GM18951 (cell line): ENCODE measurements around the gene ZC3H12C.

Source experiments
- POLR2A ChIP-seq: IDR thresholded peaks from 4 replicates; pipeline ENCODE4 v1.6.1; 2011; ENCODE audit warnings: mild to moderate bottlenecking; ENCODE audit not compliant: insufficient read length, insufficient read depth; ENCODE audit errors: extremely low read depth
- in situ Hi-C: fragments of 300-500 bp; cut with MboI; formaldehyde crosslinking; loops from one replicate; pipeline ENCODE4 v1.12.0; 2022; ENCODE audit warnings: low sequenced_read_pairs, mixed read lengths, inconsistent platforms; ENCODE audit not compliant: unreplicated experiment

The ZC3H12C gene

DNA sequence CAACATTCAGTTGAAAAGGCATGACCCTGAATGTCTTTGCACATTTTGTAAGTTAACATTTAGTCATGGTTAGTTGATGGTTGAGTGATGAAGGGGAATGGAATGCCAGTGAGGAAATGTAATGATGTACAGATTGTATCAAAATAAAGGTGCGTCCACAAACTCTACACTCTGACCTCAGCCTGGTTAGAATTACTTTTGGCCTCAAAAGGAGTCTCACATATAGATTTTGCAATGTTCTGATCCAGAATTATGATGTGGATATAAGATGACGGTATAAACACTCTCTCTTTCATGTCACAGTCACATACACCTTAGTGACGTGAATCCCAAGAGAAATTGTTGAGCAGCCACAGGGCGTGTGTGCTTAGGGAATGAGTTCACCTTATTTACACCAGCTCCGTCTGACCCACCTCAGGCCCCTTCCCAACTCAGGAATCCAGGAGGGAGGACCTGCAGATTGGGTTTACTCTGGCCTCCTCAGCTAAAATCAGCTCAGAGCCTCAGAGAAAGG, 103.1 kb downstream of the ZC3H12C start:
- in situ Hi-C loops = no loop called here
- no peak for TF ChIP-seq POLR2A

DNA sequence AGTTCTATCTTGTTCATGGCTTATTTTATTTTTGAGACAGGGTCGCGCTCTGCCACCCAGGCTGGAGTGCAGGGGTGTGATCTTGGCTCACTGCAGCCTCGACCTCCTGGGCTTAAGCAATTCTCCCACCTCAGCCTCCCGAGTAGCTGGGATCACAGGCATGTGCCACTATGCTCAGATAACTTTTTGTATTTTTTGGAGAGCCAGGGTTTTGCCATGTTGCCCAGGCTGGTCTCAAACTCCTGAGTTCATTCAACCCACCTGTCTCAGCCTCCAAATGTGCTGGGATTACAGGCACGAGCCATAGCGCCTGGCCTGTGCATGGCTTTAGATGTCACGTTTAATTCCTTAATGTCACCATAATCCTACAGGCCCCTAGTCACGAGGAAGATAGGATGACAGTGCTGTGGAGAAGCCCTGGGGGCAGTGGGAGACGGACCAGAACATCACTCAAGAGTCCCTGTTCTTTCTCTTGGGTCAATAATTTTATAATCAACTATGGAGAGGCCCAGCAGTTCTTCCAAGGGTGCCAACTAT, 103.8 kb downstream of the ZC3H12C start:
- in situ Hi-C loops = no loop called here
- no peak for TF ChIP-seq POLR2A

DNA sequence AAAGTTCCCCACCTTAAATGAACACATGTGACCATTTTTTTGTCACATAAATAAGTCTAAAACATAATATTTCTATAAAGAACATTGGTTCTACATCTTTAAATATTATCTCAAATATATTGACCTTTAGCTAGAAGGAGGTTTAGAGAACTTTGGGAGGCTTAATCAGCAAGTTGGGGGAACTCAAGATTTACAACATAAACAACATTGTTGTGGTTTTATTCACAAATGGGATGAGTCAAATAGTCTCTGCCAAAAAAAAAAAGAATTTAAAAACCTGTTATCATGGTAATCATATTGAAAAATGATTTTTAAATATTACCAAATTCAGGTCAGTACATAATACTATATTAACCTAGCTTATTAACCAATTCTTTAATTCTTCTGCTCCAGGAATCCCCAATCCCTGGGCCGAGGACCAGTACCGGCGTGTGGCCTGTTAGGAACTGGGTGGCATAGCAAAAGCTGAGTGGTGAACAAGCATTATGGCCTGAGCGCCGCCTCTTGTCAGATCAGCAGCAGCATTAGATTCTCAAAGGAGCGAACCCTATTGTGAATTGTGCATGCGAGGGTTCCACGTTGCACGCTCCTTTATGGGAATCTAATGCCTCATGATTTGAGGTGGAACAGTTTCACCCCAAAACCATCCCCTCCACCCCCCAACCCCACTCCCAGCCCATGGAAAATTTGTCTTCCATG, 105.0 kb downstream of the ZC3H12C start:
- in situ Hi-C loops = no loop called here
- TF ChIP-seq POLR2A = no peak

DNA sequence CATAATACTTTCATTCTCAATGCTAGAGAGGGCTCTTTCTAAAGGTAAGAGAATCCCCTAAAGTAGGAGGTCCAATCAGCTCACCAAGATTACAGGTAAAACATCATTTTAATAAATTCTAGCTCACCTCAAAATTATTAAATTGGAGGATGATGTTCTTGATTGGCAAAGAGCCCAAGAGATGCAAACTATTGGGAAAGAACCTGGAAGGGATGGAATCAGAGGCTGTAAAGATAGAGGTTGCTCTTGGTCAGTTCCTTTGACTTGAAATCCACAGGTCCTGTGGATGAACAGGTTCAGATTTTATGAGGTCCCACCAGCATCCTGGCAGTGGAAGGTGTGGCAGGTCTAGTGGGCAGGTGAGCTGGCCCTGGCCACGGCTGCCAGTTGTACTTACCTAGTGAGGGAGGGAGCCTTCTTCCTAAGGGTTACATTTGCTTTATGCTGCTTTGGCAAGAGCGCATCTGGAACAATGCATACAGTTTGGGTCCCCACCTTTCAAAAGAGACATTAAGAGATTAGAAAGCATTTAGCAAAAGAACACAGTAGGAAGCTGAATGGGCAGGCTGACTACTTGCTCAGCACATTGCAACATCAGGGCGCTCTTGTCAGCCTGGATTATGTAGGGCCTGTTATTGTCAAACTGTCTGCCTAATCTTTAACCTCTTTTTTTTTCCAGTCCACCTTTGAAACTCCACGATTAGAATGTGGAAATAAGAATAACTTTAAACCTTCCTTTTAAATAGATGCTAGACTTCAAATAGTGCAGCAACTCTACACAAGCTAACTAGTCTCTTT, 106.2 kb downstream of the ZC3H12C start:
- no peak for TF ChIP-seq POLR2A
- in situ Hi-C loops = no loop called here

DNA sequence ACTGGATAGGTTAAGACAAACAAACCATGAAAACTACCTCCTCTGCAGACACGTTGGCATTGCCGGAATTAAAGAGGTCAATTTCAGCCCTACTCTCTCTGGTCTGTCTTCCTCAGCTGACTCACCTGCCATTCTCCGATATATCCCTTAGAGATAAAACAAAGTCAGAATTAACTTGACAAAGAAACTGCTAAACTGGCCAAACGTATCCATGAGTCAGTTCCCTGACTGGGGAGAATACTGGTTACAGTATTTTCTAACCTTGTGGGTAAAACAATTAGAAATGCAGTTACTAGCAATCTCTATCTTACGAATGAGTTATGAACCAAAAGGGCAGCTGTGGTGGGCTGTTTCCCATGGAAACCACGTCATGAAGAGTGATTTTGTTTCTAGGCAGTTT, 107.0 kb downstream of the ZC3H12C start:
- in situ Hi-C loops = loop anchor here (5.0 to 10.0 kb wide), 2 partner anchors 167 to 235 kb away; no protein-coding TSS in a partner anchor
- TF ChIP-seq POLR2A = no peak

DNA sequence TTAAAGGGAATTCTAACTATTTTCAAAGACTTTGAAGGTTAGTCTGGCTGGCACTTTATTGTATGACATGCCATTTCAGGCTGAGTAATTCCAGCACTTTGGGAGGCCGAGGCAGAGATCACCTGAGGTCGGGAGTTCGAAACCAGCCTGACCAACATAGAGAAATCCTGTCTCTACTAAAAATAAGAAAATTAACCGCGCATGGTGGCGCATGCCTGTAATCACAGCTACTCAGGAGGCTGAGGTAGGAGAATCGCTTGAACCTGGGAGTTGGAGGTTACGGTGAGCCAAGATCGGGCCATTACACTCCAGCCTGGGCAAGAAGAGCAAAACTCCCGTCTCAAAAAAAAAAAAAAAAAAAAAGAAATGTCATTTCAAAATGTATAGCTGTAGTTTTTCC, 107.6 kb downstream of the ZC3H12C start:
- in situ Hi-C loops = loop anchor here (5.0 to 10.0 kb wide), 2 partner anchors 166 to 234 kb away; no protein-coding TSS in a partner anchor

DNA sequence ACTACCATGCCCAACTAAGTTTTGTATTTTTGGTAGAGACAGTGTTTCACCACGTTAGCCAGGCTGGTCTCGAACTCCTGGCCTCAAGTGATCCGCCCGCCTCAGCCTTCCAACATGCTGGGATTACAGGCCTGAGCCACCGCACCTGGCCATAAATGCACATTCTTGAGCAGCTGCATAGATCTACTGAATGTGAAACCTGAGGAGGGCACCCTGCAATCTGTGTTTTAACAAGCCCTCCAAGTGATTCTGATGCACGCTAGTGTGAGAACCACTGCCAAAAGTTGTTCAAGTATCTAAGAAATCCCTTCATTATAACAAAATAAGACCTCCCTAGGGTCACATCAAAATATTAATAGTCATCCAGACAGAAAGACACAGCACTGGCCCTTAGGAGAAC, 113.9 kb downstream of the ZC3H12C start:
- in situ Hi-C loops = loop anchor here (10.0 kb wide), 1 partner anchor 228 kb away; no protein-coding TSS in a partner anchor

More for the DNA sequence above, 107.6 kb downstream of the ZC3H12C start:
- TF ChIP-seq POLR2A = no peak

DNA sequence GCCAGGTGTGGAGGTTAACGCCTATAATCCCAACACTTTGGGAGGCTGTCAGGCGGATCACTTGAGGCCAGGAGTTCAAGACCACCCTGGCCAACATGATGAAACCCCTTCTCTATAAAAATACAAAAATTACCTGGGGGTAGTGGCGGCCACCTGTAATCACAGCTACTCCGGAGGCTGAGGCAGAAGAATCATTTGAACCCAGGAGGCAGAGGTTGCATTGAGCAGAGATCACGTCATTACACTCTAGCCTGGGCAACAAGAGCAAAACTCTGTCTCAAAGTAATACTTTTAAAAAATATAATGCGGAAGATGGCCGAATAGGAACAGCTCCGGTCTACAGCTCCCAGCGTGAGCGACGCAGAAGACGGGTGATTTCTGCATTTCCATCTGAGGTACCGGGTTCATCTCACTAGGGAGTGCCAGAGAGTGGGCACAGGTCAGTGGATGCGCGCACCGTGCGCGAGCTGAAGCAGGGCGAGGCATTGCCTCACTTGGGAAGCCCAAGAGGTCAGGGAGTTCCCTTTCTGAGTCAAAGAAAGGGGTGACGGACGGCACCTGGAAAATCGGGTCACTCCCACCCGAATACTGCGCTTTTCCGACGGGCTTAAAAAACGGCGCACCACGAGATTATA, 115.6 kb downstream of the ZC3H12C start:
- in situ Hi-C loops = loop anchor here (10.0 kb wide), 1 partner anchor 226 kb away; no protein-coding TSS in a partner anchor

More for the DNA sequence above, 113.9 kb downstream of the ZC3H12C start:
- no peak for TF ChIP-seq POLR2A

DNA sequence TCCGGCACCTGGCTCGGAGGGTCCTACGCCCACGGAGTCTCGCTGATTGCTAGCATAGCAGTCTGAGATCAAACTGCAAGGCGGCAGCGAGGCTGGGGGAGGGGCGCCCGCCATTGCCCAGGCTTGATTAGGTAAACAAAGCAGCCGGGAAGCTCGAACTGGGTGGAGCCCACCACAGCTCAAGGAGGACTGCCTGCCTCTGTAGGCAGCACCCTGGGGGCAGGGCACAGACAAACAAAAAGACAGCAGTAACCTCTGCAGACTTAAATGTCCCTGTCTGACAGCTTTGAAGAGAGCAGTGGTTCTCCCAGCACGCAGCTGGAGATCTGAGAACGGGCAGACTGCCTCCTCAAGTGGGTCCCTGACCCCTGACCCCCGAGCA, 116.1 kb downstream of the ZC3H12C start:
- in situ Hi-C loops = loop anchor here (10.0 kb wide), 1 partner anchor 225 kb away; no protein-coding TSS in a partner anchor

DNA sequence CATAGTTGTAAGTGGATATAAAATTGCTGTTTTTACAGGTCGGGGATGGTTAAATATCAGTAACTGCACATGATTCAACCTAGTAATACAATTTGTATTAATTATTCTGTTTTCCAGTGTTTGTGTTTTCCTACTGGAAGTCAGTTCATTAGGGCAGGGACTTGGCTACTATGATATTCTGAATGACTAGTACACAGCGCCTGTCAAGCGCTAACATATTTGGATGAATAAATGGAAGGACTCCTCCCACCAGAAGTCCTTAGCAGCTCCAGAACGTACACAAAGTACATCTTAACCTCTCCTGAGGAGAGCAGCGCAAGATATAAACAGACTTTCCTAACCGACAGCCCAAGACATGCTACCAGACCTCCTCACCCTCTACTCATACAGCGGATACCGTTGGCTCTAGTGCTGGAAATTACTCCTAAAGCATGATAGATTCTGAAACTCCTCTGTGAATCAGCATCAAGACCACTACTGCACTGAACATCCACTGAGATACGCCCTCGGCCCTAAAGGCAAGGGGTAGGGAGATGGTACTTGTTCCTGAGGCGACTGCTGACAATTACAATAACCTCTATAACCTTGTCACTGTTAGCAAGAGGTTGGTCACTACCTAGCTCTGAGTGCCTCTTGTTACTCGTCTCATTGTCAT, 124.2 kb downstream of the ZC3H12C start:
- in situ Hi-C loops = no loop called here

DNA sequence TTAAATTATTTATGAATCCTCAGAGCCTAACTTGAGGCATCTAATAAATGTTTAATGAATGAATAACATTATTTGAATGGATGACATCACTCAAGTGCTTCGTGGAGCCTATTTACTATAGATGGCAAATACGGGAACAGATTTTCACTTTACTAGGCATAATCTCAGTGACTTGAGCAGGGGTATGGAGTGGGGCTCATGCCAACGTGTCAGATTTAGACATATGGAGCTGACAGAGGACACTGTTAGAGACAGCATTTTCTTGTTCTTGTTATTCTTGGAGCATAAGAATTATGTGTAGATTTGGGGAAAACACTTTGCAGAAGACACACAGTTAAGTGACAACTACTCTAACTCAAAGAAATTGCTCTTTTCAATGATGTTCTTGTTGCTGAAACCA, 124.7 kb downstream of the ZC3H12C start:
- in situ Hi-C loops = no loop called here

More for the DNA sequence above, 124.2 kb downstream of the ZC3H12C start:
- no peak for TF ChIP-seq POLR2A

DNA sequence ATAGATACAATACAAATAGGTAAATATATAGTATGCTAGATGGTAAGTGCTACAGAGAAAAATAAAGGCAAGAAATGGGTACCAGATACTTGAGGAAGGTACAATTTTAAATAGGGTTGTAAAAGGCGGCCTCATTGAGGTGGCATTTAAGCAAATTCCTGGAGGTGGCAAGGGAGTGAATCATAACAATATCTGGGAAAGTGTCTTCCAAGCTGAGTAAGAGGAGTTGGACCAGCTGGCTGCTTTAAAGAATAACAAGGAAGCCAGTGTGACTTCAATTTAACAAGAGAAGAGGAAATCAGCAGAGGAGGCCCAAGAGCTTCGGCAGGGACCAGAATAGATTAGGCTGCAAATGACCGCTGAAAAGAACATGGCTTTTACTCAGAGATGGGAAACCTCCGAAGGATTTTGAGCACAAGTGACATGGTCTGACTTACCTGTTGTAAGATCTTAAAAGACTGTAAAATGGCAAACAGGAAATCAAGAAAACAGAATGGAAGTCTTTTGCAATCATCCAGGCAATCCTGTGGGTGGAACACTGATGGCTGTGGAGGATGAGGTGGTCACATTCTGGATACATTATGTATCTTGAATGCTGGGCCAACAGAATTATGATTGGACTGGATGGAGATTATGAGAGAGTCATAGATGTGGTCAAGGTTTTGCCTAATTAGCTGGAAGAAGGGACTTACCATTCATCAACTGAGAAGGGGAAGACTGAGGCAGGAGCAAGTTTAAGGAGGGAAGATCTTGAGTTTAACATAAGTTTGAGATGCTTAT, 126.0 kb downstream of the ZC3H12C start:
- in situ Hi-C loops = no loop called here
- TF ChIP-seq POLR2A = no peak

More for the DNA sequence above, 124.7 kb downstream of the ZC3H12C start:
- TF ChIP-seq POLR2A = no peak
